LHCN-M2 (cell line): ENCODE measurements around the gene WDFY4. TPM values are rescaled to one million over a fixed set of nuclear protein-coding genes. Genes with fewer than 3 reads are reported as not detected.
A peak's percentile ranks its signal among the peaks of the same experiment; 100 is the strongest.

ENCODE experiments used
- DNase-seq: peaks from one replicate; pipeline ENCODE4 v3.0.0-alpha.2; 2012; ENCODE audit warnings: low read depth
- total RNA-seq: library from RNA; depleted of rRNA; stranded (reverse); fragments of >200 nt; gene quantifications from 2 replicates; pipeline ENCODE4 v1.2.3, GENCODE V29; 2014

The WDFY4 gene
- total RNA-seq, 1 experiment from 2014 or later = not detected

DNA sequence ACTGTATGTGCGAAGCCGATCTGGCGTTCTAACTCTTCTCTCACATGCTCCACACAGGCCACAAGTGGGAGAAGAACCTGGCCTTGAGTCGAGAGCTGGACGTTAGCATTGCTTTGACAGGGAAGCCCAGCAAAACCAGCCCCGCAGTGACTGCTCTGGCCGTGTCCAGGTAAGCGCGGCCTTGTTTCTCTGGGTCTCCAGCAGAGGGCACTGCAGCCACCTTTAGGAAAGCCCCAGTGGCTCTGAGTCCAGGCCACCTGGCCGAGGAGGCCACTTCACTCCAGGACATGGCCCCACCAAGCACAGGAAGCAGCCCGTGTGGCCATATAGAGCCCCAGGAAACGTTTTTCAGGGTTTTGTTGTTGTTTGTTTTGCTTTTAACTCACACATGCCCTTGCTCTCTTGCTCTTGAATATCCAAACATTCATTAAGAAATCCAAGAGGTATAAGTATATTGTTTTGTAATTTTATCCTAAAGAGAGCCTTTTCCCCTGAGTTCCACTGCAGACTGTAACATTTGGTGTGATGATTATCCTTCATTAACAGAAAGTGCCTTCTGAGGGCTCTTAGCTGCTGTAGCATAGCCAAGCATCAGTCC, 296.7 kb downstream of the WDFY4 start:
- DNase-seq = peak; percentile 6

DNA sequence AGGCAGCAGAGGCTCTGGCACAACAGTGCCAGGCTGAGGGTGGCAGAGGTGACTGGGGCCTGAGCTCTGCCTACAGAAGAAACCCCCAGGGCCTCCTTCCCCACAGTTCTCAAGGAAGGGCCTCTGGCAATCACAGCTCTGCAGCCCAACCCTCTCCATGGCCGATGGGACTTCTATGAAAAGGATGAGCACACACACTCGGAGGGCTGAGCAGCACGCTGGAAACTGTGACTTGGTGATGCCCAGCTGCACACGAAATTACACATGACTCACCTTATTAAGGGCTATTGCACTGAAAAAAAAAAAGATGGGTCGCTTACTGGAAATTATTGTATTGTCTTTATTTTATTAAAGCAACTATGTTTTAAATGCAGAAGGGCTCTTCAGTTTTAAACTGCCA, 297.9 kb downstream of the WDFY4 start:
- no peak for DNase-seq

DNA sequence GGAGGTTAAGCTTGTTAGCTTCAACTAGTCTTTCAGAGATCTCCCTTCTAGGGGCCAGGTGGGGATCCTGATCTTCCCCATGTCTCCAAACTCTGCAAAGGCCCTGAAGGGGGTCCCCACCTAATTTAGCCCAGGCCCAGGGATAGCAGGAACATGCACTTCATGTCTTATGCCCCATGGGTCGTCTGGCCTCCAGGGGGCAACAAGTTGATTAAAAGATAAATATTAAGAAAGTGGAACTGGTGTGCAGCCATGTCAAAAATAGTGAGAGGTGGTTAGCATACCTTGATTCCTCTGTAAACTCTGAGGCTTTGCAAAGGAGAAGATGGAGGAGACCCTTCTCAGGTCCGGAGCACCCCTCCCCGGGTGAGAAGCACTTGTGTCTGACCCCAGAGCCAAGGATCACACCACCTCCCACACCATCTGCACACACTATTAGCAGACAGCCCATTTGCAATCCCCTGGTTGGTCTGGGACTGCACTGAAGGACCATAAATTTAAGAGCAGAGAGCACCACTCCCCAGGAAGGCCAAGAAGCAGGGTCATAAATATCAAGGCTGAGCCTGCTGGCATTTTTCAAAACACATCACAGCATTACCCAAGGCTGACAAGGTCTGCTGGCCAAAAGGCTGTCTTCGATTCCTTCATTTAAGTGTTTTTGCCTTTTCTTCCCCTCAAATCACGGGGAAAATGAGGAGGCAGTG, 299.1 kb downstream of the WDFY4 start:
- no peak for DNase-seq

DNA sequence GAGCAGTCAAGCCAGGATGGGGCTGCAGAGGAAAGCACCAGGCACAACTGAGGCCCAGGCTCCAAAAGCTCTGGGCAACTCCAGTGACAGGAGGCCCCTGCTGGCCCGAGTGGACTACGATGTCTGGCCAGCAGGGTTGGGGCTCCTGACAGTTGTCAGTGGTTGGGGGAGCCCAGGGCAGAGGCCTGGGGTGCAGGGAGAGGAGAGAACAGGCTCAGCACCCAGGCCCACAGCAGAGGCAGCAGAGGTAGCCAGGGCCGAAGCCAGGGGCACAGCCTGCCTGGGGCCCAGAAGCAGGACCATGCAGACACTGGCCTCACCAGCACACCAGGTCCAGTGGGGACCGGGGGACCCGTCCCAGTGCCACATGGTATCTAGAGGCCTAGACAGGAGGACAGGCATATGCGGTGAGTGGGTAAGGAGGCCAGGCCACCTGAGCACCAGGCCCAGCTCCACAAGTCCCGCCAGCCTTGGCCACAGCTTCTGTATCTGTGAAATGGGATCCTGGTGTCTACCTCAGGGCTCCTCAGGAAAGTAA, 301.0 kb downstream of the WDFY4 start:
- DNase-seq = no peak

DNA sequence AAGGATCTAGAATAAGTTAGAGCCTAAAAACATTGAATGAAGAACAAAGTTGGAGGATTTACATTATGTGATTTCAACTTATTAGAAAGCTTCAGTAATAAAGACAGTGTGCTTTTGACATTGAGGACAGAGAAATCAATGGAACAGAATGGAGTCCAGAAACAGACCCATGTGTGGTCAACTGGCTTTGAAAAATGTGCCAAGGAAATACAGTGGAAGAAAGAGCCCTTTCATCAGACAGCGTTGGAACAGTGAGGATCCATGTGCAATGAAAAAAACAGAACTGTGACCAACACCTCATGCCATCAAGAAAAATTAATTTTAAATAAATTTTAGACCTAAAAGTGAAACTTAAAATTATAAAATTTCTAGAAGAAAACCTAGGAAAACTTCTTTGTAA, 305.6 kb downstream of the WDFY4 start:
- DNase-seq = no peak

DNA sequence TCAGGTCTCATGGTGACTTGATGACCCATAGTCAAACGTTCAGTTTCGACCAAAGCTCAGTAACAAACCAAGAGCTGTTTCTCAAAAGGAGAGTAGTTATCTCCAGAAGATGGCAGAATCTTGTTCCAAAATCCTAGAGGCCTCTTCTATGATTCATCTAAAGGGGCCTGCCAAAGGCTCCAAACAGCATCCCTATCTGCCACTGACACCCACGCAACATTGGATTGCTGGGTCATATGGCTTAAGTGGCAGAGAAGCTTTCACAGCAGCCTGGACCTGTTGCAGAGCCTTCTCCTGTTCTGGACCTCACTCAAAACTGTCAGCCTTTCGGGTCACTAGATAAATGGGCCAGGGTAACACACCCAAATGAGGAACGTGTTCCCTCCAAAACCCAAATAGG, 309.0 kb downstream of the WDFY4 start:
- no peak for DNase-seq

DNA sequence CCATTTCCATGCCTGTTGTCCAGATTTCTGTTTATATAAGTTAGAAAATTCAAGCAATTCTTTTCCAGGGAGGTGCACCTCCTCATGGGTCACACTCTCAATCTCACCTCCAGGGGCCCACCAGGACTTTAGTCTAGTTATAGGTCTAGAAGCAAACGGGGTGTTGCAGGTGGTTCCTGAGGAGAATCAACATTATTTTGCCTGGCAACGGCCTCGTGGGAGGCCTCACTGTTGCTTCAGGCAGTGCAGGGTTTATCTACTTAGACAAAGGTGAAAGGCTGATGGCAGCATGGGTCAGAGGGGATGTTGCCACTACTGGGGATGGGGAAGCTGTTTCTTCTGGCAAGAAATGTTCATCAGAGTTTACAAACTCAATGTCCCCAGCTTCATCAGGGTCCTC, 311.7 kb downstream of the WDFY4 start:
- DNase-seq = no peak

DNA sequence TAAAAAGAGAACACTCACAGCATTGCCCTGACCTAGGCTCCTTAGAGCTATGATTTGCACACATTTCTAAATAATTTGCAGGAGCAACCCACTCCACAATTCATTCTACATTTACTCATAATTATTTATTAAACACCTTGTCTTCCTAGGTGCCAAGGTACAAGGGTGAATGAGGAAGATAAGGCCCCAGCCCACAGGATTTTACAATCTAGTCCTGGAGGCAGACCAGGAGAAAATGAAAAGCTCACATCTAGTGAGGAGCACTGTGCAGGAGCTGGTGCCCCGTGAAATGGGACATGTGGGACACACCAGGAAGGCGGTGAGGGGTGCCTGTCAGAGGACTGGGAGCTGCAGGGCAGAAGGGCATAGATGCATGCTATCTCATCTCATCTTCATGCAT, 314.7 kb downstream of the WDFY4 start:
- no peak for DNase-seq

DNA sequence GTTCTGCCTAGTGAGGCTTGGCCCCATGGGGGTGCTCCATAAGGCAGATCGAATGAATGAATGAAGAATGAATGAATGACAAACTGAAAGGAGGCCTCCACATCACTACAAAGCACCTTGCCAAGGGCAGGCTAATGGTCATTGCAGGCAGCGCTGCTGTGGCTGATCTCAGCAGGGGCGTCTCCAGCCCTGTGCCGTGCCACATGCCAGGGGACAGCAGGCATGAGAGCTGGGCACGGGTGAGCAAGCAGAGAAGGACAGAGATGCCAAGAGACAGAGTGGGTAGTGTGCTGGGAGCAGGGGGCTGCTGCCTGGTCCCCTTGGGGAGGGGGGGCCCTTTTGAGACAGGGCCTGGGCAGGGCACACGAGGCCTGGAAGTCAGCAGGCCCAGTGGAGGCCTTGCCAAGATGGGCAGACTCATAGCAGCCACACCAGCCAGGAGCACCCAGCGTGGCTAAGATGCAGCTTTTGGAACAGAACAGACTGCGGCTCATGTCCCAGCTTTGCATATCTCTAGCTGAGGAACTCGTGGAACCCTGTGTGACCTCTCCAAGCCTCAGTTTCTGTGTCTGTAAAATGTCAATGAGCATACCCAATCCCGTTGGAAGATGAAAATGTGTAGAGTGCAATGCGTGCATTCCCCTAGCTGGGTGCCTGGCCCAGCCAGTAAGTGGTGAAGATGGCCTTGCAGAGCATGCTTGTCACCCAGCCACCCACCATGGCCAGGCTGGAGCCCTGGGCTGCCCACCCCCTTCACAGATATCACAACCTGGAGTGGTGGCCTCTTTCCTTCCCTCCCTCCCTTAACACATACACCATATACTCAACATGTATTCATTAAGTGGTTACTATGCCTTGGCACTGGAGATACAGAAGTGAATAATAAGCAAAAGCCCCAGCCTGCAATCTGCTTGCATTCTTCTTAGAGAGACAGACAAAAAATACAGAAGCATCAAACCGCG, 316.0 kb downstream of the WDFY4 start:
- no peak for DNase-seq

DNA sequence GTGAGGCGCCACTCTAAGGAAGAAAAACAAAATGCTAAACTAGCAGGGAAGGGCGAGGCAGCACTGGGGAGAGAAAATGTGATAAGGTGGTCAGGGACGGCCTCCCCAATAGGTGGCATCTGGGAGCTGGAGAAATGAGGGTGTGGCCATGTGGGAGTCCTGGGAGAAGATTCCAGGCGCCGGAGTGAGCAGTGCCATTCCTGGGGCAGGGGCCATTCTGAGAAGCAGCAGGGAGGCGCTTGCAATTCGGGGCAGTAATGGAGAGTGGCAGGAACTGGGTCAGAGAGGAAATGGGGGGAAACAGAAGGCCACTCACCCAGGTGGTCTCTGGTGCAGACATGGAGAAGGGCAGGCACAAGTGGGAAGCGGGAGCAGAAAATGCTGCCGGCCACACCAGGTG, 316.7 kb downstream of the WDFY4 start:
- peak; percentile 1 for DNase-seq

DNA sequence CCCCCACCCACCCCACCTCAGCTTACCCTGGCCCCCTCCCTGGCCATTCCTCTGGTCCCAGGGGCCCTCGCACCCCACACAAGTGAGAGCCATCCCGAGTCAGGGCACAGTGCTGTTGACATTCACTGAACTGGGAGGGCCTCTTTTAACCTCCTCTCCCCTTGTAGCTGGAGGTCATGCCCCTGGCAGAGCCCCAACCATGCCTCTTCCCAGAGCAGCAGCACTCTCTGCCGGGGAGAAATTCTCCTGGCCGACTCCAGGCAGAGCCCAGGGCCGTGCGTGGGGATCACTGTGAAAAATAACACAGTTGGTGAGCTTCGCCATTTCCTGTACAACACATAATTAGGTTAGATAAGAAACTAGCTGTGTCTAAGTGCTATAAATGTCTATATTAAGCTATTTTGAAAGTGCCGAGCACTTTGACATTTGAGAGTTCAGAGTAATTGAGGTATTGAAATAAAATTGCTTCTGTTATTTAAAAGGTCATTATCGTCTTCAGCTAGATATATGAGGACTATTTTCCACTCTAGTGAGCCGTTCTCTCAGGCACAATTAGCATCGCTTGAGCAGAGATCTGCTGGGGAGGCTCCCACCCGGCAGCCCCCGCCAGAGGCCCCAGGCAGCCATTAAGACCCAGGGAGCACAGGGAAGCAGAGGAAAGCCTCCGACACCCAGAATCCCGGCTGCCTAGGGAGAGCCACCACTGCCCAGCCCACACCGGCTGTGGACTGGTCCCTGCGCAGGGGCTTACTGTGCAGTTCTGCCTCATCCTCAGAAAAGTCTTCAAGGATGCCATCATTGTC, 317.4 kb downstream of the WDFY4 start:
- DNase-seq = no peak

DNA sequence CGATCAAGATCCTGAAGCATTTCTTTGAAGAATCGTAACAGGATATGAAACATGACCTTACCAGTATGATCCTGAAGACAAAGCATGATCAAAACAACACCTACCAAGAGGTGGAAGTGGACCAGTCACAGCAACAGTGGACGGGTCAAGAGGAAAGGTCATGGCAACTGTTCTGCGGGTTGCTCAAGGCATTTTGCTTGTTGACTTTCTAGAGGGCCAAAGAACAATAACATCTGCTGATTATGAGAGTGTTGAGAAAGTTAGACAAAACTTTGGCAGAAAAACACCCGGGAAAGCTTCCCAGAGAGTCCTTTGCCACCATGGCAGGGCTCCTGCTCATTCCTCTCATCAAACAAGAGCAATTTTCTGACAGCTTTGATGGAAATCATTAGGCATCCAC, 320.6 kb downstream of the WDFY4 start:
- no peak for DNase-seq

DNA sequence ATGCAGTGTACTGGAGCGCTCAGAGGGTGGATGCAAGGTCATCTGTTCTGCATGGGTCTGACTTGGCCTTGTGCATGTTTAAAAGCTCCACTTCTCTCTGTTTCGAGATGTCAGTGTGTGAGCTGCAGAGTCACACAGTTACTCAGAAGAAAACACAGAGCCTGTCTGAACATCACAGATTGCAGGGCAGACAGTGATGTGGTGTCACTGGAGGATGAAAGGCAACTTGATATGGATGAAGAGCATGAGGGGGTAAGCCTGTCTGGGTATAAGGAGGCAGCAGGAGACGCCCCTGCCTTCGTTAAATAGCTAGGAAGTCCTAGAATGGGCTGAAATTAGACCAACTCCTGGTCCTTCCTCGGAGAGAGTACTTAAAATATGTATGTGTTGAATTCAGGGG, 322.5 kb downstream of the WDFY4 start:
- no peak for DNase-seq

DNA sequence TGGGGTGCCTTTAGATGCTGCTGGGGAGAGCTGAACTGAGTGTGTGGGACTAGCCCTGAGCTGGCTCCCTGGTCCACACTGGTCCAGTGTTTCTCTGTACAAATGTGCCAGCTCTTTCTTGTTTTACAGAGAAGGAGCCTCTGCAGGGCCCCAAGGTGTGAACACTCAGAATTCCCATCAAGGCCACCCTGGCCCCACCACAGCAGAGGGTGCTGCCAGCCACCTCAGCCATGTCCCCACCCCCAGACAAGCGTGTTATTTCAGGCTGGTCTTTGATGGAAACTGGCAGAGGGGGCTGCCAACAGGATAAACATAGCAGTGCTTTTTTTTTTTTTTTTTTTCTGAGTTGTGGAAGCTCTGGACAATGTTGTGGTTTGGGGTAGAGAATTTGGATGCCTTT, 323.4 kb downstream of the WDFY4 start:
- DNase-seq = no peak

DNA sequence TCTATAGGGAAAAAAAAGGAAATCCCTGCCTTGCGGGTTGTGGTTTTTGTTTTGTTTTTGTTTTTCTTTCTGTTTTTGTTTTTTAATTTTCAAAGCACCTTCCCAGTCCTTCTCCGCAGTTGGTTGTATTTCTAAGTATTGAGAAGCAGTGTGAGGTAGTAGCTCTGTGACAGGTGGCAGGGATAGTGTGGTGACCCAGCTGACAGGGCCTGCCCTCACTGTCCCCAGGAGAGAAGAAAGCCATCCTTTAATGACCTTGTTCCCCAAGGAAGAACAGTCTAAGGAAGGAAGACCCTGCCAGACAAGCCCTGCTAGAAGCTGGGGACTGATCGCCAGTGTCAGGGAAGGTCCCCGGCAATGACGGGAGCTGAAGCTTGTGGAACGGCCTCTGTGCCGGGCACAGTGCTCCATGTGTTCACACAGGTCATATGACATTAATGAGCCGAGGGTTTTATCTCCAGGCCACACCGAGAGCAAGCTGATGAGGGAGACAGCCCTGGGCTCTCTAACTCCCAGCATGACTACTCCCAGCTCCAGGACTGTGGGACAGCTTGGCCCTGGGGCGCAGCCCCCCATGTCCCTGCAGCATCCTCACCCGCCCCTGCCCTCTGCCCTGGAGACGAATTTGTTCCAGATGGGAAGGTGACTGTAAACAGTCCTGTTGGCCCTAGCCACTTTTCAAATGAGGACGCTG, 324.0 kb downstream of the WDFY4 start:
- DNase-seq = no peak

DNA sequence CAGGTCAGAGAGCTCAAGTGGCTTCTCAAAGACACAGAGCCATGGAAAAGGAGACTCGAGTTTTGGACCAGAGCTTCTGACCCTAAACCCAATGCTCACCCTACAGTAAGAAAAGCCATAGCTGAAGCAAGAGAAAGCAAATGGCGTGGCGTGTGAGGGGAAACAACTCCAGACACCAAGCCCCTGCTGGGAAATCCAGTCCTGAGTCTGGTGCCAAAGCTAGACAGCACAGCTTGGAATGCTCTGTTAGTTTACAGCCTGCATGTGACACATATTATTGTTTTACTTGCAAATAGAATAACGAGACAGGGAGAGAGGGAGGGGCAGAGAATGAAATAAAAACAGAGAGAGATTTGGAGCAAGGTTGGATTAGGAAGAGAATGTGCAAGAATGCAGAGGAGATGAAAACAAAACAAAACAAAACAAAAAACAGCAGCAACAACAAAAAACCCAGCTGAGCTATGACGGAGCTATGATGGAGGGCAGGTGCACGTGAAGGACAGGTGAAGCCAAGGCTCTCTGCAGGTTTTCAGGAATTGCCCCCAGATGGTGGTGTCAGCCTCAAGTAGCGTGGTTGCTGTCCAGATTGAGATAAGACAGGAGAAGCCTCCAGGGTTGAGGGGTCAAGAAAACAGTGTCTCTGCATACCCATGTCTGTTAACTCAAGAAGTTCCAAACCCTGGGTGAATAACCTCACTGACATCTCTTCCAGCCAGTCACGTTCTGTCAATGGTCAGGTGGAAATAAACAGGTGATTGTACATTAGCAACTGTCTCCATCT, 324.7 kb downstream of the WDFY4 start:
- DNase-seq = no peak

DNA sequence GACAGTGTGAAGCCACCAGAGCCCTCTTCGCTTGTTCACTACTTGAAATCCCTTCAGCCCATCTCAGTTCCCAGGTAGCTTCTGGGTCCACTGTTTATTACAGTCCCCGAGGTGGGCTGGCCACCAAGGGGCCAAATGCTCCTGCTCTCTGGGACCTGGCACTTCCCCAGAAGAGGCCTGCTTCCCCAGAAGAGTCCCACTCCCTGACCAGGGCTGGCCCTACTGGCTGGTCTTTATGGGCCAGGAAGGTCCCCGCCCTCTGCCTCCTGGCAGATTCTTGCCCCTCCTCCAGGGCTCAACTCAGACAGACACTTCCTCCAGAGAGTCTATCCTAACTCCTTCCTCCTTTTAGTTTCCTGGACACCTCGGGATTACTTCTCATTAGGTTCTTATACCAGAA, 325.6 kb downstream of the WDFY4 start:
- no peak for DNase-seq

DNA sequence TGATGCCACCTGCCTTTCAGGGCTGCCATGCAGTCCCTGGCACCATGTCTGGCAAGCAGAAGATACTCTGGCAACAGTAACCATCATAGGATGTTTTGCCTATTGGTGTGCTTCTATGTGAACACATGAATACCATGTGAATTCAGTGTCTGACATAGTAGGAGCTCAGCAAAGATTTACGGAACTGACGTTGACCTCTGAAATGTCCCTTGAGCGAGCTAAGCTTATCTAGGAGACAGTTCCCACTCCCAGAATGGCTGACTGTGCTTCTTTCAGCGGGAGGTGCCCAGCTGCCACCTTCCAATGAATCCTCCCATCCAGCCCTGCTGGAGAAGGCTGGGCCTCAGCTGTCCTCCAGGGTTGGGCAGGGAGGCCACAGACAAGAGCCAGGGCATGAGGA, 326.2 kb downstream of the WDFY4 start:
- DNase-seq = no peak

DNA sequence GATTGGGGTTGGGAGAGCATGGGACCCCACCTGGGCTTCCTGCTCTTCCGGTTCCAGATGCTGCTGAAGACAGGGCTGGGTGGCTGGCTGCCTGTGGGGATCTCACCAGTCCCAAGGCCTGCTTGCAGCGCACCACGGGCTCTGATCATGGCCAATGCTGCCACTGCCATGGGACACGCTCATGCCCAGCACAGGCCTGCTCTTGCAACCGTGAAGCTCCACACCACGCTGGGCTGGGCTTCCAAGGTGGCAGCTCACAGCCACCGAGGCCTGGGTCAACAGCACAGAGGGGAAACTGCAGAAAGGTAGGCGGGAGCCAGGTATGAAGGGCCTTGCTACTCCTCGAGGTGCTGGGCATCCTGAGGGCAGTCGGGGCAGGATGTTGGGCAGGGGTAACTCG, 327.1 kb downstream of the WDFY4 start:
- DNase-seq = no peak

DNA sequence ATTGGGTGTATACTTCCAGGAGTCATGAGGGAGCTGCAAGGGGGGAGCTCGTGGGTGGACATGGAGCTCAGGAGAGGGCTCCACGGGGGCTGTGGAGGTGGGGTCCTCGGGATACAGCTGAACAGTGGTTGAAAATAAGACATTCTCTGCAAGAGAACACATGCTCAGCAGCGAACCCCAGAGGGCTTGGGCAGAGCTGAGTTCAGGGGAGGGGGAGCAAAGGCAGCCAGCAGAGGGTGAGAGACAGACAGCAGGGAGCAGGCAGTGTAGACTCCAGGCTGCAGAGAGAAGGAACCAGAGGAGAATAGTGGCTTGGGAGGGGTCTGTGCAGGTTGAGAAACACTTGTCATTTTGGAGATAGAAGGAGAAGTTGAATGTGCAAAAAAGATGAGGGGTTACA, 327.9 kb downstream of the WDFY4 start:
- no peak for DNase-seq
